Measurements from ENCODE around the gene PNLIPRP2.

GRCh38 chr10:116664631-116665030 lies 43.9 kb downstream of the PNLIPRP2 start:
- TF ChIP-seq YY1 (IDR thresholded peaks at IDR 0.05; ENCODE audit: insufficient read depth, insufficient read length): no peak
- no peak for TF ChIP-seq ZNF274 (IDR thresholded peaks at IDR 0.05; ENCODE audit: low read depth, low read length)
- TF ChIP-seq SUZ12 (IDR thresholded peaks at IDR 0.05; ENCODE audit: extremely low read depth, insufficient read depth, insufficient read length): no peak

Data from NT2/D1 (cell line).